HG03442 (cell line): Measurements from ENCODE around the gene IQSEC3.
"Not testable (repeated sequence)": the region's sequence is repeated elsewhere in the genome, so short reads cannot be mapped to it uniquely, and the experiment has no call there.

ENCODE experiments used
- ATAC-seq: cut with Tn5 transposase; IDR thresholded peaks from one replicate; pipeline ENCODE4 v1.9.1; 2021; ENCODE audit warnings: mild to moderate bottlenecking, moderate library complexity; ENCODE audit not compliant: unreplicated experiment

Gene IQSEC3

DNA sequence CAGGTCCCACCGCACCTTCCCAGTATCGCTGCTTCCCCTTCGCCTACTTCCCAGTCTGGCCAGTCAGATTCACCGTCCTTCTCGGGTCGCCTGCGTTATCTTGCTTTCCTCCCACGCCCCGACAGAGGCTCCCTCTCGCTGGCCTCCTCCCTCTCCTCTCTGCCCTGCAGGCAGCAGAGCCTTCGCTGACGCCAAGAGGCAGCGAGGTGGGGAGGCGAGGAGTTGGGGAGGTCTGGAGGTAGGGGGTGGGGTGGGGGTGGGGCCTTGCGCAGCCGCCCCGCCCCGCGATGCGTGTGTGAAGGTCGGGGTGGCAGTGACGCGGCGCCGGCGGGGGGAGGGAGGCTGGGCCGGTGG, at the start of gene IQSEC3:
IQSEC3 (plus strand) TSS at position 340 of the 354 bp plus-strand sequence. CDS start 116 bp downstream, outside the sequence.
- ATAC-seq: not testable (repeated sequence)

- ATAC-seq: not testable (repeated sequence)
These were observed 48.9 kb upstream of the IQSEC3 start for GRCh38 chr12:17370-18340.

- ATAC-seq: not testable (repeated sequence)
These were observed 47.6 kb upstream of the IQSEC3 start for GRCh38 chr12:18821-19567.

DNA sequence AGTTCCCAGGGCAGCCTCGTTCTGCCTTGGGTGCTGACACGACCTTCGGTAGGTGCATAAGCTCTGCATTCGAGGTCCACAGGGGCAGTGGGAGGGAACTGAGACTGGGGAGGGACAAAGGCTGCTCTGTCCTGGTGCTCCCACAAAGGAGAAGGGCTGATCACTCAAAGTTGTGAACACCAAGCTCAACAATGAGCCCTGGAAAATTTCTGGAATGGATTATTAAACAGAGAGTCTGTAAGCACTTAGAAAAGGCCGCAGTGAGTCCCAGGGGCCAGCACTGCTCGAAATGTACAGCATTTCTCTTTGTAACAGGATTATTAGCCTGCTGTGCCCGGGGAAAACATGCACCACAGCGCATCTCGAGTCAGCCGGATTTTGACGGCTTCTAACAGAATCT, 46.7 kb upstream of the IQSEC3 start:
- ATAC-seq: not testable (repeated sequence)

- ATAC-seq: no peak
These were observed 45.8 kb upstream of the IQSEC3 start for GRCh38 chr12:20757-21156.

- ATAC-seq: peak; percentile 81
These were observed 45.0 kb upstream of the IQSEC3 start for GRCh38 chr12:21301-22189.

DNA sequence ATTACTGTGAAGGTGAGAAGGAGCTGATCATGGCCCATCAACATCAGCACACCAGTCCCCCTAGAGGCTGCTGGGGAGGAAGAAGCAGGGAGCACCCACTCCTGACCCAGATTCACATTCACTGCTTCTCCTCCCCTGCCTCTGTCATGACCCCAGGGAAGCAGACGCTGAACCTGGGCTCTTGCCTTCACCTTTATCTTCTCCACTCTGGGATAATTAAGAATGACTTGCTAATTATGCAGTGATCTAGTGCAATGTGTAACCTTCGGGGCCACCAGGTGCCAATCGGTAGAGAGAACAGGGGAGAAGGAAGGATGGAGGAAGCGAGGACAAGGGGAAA, 44.4 kb upstream of the IQSEC3 start:
- ATAC-seq: no peak

- ATAC-seq: no peak
These were observed 43.9 kb upstream of the IQSEC3 start for GRCh38 chr12:22530-23201.

DNA sequence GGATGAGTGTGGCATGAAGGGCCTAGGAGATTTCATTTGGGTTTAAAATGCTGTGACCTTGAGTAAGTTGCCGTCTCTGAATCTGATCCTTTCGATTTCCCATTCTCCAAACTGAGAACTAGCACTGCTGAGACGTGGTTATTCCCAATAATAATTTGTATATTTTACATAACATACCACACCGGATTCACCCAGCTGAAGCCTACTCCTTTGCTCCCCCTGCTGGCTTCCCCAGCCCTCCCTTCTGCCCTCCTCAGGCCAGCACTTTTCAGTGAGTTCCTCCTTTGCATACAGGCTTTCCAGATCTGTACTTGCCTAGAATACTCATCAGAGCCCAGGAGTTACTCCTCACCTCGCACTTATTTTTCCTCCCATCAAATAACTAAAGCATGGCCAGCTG, 38.7 kb upstream of the IQSEC3 start:
- not testable (repeated sequence) for ATAC-seq

GRCh38 chr12:38775-39174, 27.8 kb upstream of the IQSEC3 start:
- ATAC-seq: not testable (repeated sequence)

DNA sequence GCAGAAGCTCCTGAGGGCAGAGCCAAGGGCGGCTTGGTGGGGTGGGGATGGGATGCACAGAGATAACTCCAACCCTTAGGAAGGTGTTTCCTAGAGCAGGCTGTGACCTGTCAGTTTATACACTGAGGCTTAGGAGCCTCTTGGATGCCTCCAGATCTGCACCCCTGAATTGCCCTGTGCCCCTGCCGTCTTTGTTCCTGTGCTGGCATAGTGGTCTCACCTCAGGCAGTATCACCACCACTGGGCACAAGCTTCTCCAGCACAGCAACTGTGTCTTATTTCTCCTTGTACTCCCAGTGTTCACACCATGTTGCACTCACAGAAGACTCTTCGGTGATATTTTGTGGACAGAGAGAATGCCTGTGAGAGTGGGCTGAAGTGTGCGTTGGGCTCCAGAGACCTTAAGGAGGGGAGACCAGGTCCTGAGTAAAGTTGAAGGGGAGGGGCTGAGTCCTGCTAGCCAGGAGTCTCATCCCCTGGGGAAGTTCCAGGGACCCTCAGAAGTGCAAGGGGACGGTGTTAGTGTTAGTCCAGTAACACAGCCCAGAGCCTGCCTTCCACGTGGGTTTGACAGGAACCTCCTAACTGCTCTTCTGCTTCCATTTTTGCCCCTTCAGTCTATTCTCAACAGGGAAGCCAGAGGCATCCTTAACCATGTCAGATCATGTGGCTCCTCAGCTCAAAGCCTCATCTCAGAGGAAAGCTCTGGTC, 26.9 kb upstream of the IQSEC3 start:
- ATAC-seq: not testable (repeated sequence)

DNA sequence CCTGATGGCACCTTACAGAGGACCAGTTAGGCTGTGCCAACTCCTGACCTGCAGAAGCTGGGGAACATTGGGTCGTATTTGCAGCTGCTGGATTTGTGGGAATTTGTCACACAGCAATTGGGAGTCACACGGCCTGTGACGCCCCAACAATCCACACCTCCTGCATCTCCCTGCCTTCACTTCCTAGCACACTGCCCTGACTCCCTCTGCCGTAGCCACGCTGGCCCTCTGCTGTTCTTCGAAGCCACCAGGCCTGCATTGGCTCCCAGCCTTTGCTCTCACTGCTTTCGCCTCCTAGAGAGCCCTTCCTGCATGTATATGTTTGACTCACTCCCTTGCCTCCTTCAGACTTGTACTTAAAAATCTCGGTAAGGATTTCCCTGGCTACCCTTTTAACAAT, 22.2 kb upstream of the IQSEC3 start:
- not testable (repeated sequence) for ATAC-seq

DNA sequence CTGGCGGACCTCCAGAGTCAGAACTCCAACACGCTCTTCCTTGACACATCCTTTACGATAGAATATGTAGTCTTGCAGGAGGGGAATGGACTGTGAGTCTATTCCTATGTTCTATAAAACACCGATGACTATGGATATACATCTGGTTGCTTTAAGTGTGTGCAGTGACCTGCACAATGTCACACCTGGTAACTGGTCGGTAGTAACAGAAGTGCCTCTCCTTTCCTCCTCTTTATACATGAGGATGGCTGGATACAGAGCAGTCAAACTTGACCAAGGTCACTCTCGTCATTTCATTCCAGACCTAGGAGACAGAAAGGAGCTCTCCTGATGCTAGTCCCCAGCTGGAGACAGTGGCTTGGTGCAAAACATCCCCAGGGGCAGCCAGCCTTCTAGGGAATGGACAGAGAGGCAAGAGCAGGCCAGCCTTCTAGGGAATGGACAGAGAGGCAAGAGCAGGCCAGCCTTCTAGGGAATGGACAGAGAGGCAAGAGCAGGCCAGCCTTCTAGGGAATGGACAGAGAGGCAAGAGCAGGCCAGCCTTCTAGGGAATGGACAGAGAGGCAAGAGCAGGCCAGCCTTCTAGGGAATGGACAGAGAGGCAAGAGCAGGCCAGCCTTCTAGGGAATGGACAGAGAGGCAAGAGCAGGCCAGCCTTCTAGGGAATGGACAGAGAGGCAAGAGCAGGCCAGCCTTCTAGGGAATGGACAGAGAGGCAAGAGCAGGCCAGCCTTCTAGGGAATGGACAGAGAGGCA, 21.2 kb upstream of the IQSEC3 start:
- not testable (repeated sequence) for ATAC-seq

- not testable (repeated sequence) for ATAC-seq
These were observed 20.6 kb upstream of the IQSEC3 start for GRCh38 chr12:45991-46358.

- not testable (repeated sequence) for ATAC-seq
These were observed 20.0 kb upstream of the IQSEC3 start for GRCh38 chr12:46542-46941.

DNA sequence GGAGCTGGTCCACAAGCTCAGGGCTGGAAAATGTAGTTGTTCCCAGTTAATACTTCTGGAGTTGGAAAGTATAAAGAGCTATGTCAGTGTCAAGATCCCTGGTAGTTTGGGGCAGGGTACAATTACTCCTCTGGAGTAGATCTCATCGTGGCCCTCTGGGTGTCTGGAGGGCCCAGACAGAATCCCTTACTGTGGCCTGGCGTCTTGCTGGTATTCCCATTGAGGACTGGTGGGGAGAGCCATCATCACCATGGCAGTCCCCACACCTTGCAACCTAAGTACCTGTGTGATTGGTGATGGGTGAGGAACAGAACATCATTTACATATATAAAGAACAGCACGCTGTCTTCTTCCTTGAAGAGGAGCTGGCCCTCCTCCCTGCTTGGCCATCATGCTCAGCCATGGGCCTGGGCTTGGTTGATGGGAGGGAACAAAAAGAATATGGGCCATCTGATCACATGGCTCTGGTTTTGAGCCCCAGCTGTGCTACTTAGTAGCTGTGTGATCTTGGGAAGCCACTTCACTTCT, 18.8 kb upstream of the IQSEC3 start:
- ATAC-seq: not testable (repeated sequence)

DNA sequence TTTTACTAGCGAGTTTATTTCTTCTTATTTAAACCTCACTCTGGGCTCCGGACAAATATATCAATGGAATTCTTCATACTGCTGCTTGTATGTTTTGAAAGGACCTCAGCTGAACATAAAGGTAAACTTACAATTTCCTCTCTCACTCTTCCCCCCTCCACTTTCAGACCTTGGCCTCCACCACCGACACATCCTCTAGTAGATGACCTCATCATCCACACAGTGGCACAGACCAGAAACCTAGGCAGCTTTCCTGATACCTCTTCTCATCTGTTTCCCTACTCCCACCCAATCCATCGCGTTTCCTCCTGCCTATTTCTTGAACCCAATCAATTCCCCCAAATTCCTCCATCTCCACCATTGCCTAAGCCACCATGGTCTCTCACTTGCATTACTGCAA, 17.4 kb upstream of the IQSEC3 start:
- ATAC-seq: not testable (repeated sequence)

DNA sequence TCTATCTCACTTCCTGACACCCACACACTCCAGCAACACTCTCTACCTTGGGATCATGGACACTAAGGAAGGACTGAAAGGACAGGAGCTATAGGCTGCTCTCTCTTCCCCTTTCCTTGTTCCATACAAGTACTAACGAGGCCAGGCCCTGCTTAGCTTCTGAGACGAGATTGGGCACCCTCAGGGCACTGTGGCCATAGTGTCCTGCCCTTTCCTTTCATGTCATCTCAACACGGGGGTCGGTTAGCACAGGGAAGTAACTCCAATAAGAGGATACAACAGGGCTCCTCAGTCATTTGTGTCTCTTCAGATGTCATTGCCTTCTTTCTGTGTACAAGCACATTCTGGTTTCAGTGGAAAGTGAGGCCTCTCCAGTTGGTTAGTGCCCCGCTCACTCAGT, 15.5 kb upstream of the IQSEC3 start:
- not testable (repeated sequence) for ATAC-seq

DNA sequence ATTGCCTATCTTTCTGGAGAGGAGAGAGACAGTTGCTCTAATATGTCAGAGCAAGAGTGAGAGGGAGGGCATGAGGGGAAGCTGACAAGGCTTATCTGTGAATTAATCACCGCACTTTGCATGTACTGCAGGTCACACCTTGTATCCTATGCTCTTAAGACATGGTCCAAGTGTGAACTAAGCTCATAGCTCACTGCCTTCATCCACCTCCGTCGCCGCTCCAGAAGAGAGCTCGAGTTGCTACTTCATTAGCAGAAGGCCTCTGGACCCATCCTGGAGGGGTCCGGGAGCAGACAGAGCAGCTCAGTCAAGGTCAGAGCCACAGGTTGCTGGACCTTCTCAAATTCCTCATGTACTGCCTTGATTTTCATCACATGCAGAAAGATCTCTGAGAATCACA, 14.6 kb upstream of the IQSEC3 start:
- ATAC-seq: not testable (repeated sequence)
